HCT116 (cell line): ENCODE results near the gene MAPK10. TPM values are rescaled to one million over a fixed set of nuclear protein-coding genes. Genes with fewer than 3 reads are reported as not detected.

ENCODE experiments used
- ATAC-seq: fragments of 200-7000 bp; cut with Tn5 transposase; 2 replicates; pipeline ENCODE4 v1.9.1; 2020; ENCODE audit warnings: mild to moderate bottlenecking, moderate library complexity
- BruUV-seq: library from RNA; stranded (reverse); fragments of 400-500 nt; replicated peaks from 2 replicates; lab custom pipeline; 2021; lab: Mats Ljungman, UMichigan
- CTCF ChIA-PET: fragments of 300-600 bp; sonication (Branson Sonifier 250); formaldehyde crosslinking; loops from one replicate; lab custom pipeline; 2021; ENCODE audit warnings: antibody characterized with exemption; lab: Charles Lee
- POLR2A ChIA-PET: fragments of 300-600, 350-600 bp; sonication (Branson Sonifier 250); formaldehyde crosslinking; loops from one replicate; lab custom pipeline; 2021; ENCODE audit warnings: antibody characterized with exemption; lab: Charles Lee
- RAD21 ChIA-PET, 2 experiments: fragments of 300-600 bp; sonication (Branson Sonifier 250); formaldehyde crosslinking; loops; one replicate each; lab custom pipeline; 2023; ENCODE audit warnings: low total read pairs in 2 of 2; ENCODE audit not compliant: uncharacterized antibody in 2 of 2, unreplicated experiment in 2 of 2, low non-redundant PET in 1 of 2; lab: Charles Lee
- DNase-seq: peaks from one replicate; pipeline ENCODE4 v3.0.0-alpha.2; 2010; ENCODE audit warnings: low read depth, low spot score
- H2AFZ ChIP-seq: fragments of 200-600 bp; shearing (Covaris generic), sonication (generic); 2 replicates; pipeline ENCODE4 v1.6.1; 2017; ENCODE audit warnings: low read depth, mixed run types, mixed read lengths, antibody characterized with exemption, low read length; ENCODE audit not compliant: poor library complexity, severe bottlenecking
- H3K27ac ChIP-seq: 2 replicates; pipeline ENCODE4 v1.5.1; 2012; ENCODE audit warnings: low read depth, low read length
- H3K27me3 ChIP-seq: fragments of 200-600 bp; sonication (generic); 2 replicates; pipeline ENCODE4 v1.6.1; 2016; ENCODE audit warnings: mixed run types, low read length, mixed read lengths; ENCODE audit not compliant: insufficient read depth
- H3K36me3 ChIP-seq, 2 experiments: fragments of 200-500 bp in 1 of 2; fragments of 200-600 bp in 1 of 2; sonication (Bioruptor generic) in 1 of 2; sonication (generic) in 1 of 2; 2 replicates each; pipeline versions ENCODE4 v1.5.1 to v1.6.1; 2014 to 2016; ENCODE audit warnings: low read length in 2 of 2, inconsistent platforms in 1 of 2, mixed read lengths in 1 of 2, mixed run types in 1 of 2; ENCODE audit not compliant: insufficient read depth in 2 of 2, control insufficient read depth in 1 of 2
- H3K4me1 ChIP-seq, 2 experiments: fragments of 200-600 bp in 1 of 2; sonication (generic) in 1 of 2; 2 replicates each; pipeline versions ENCODE4 v1.5.1 to v1.6.1; 2012 to 2017; ENCODE audit warnings: low read length in 2 of 2, inconsistent platforms in 1 of 2, mild to moderate bottlenecking in 1 of 2, mixed read lengths in 1 of 2, mixed run types in 1 of 2, moderate library complexity in 1 of 2; ENCODE audit not compliant: insufficient read depth in 2 of 2, control insufficient read depth in 1 of 2
- H3K4me2 ChIP-seq: fragments of 200-600 bp; sonication (generic); 2 replicates; pipeline ENCODE4 v1.6.1; 2017; ENCODE audit warnings: mixed run types, low read length, mixed read lengths
- H3K4me3 ChIP-seq, 2 experiments: fragments of 200-600 bp in 1 of 2; sonication (generic) in 1 of 2; replicated peaks in 1 of 2; 2 replicates each; pipeline ENCODE4 v1.5.1; 2011 to 2016; ENCODE audit warnings: low read length in 2 of 2, control low read depth in 1 of 2, low read depth in 1 of 2, mild to moderate bottlenecking in 1 of 2, mixed read lengths in 1 of 2, mixed run types in 1 of 2
- H3K79me2 ChIP-seq: fragments of 200-600 bp; sonication (generic); 2 replicates; pipeline ENCODE4 v1.6.1; 2017; ENCODE audit warnings: mild to moderate bottlenecking, mixed run types, low read length, moderate library complexity, mixed read lengths; ENCODE audit not compliant: insufficient read depth
- H3K9ac ChIP-seq: fragments of 200-600 bp; sonication (generic); 2 replicates; pipeline ENCODE4 v1.6.1; 2016; ENCODE audit warnings: low read length, mixed read lengths
- H3K9me2 ChIP-seq: fragments of 200-600 bp; sonication (generic), shearing (Covaris generic); 2 replicates; pipeline ENCODE4 v1.6.1; 2017; ENCODE audit warnings: mixed run types, mild to moderate bottlenecking, moderate library complexity; ENCODE audit not compliant: insufficient read depth
- H3K9me3 ChIP-seq, 2 experiments: fragments of 200-500 bp in 1 of 2; fragments of 200-600 bp in 1 of 2; sonication (Bioruptor generic) in 1 of 2; sonication (generic) in 1 of 2; 2 replicates each; pipeline ENCODE4 v1.6.1; 2014 to 2017; ENCODE audit warnings: low read length in 2 of 2, mixed read lengths in 2 of 2, inconsistent platforms in 1 of 2, low read depth in 1 of 2, mild to moderate bottlenecking in 1 of 2, mixed run types in 1 of 2, moderate library complexity in 1 of 2; ENCODE audit not compliant: control insufficient read depth in 1 of 2, insufficient read depth in 1 of 2
- H4K20me1 ChIP-seq: fragments of 200-600 bp; sonication (generic), shearing (Covaris generic); 2 replicates; pipeline ENCODE4 v1.6.1; 2017; ENCODE audit warnings: mixed run types, mild to moderate bottlenecking, moderate library complexity; ENCODE audit not compliant: insufficient read depth
- EGR1 ChIP-seq: IDR thresholded peaks from 2 replicates; pipeline ENCODE4 v1.6.1; 2012; ENCODE audit warnings: low read depth
- JUND ChIP-seq: IDR thresholded peaks from 2 replicates; pipeline ENCODE4 v1.6.1; 2012
- MAX ChIP-seq: IDR thresholded peaks from 2 replicates; pipeline ENCODE4 v1.6.1; 2012
- POLR2A ChIP-seq: IDR thresholded peaks from 2 replicates; pipeline ENCODE4 v1.7.0; 2011; ENCODE audit warnings: borderline replicate concordance; ENCODE audit not compliant: insufficient read depth, insufficient read length; ENCODE audit errors: extremely low read depth
- POLR2AphosphoS5 ChIP-seq: IDR thresholded peaks from 2 replicates; pipeline ENCODE4 v1.6.1; 2011; ENCODE audit warnings: mild to moderate bottlenecking, low read depth, low read length, moderate library complexity
- SP1 ChIP-seq: IDR thresholded peaks from 2 replicates; pipeline ENCODE4 v1.6.1; 2012; ENCODE audit warnings: low read depth
- SRF ChIP-seq: IDR thresholded peaks from 2 replicates; pipeline ENCODE4 v1.6.1; 2012; ENCODE audit warnings: low read depth
- YY1 ChIP-seq: IDR thresholded peaks from 2 replicates; pipeline ENCODE4 v1.6.1; 2011; ENCODE audit warnings: low read length, low read depth, moderate library complexity, mild to moderate bottlenecking; ENCODE audit not compliant: insufficient replicate concordance; ENCODE audit errors: extremely low read depth
- ZNF274 ChIP-seq: fragments of 200-500 bp; sonication (Bioruptor generic); IDR thresholded peaks from 2 replicates; pipeline ENCODE4 v1.6.1; 2014; ENCODE audit warnings: mild to moderate bottlenecking, low read depth, low read length, inconsistent platforms
- intact Hi-C: fragments of 100-400 bp; cut with micrococcal nuclease; formaldehyde crosslinking; loops from 2 replicates; pipeline ENCODE4 v1.10.0; 2022
- total RNA-seq: library from RNA; stranded (reverse); gene quantifications from one replicate; pipeline ENCODE4 v1.2.1, GENCODE V29; 2021; ENCODE audit not compliant: unreplicated experiment
- TF ChIP-seq, protein P1 (sequence below), 3 experiments: fragments of 200-600 bp in 1 of 3; sonication (generic) in 1 of 3; IDR thresholded peaks in 2 of 3; conservative IDR thresholded peaks in 1 of 3; 2 replicates each; pipeline ENCODE4 v1.5.1; 2012 to 2017; ENCODE audit warnings: low read depth in 2 of 3, low read length in 2 of 3, antibody characterized with exemption in 1 of 3, borderline replicate concordance in 1 of 3, control low read depth in 1 of 3, mild to moderate bottlenecking in 1 of 3, mixed read lengths in 1 of 3, mixed run types in 1 of 3, moderate library complexity in 1 of 3; ENCODE audit not compliant: insufficient read depth in 1 of 3

Gene MAPK10
- total RNA-seq, 1 experiment from 2014 or later: 0.52 TPM

DNA sequence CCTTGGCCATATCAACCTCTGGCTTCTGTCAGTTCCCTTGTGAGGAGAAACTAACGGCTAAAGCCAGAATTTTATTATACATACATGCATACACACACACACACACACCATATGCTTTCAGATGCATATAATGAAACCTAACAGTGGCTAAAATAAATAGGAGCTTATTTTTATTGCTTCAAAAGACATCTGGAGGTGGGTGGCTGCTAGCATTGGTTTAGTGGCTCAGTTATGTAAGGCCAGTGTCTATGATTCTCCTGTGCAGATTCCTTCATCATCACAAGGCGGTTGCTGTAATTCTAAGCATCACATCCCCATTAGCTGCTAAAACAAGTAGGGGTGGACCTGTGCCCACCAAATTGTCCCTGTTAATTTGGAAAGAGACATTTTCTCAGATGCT lies 110.8 kb downstream of the MAPK10 start:
- ChIA-PET POLR2A (no interaction called here), CTCF (no interaction called here), RAD21 (no interaction called here)
- Histone ChIP-seq H3K9me3 (no peaks in the 10 kb centered on the region), H3K4me3 (no peak overlapping the region), H3K27ac (no peak overlapping the region), H2AFZ (no peak overlapping the region), H3K4me2 (no peak overlapping the region), H3K79me2 (no peaks in the 10 kb centered on the region), H3K36me3 (no peaks in the 10 kb centered on the region), H3K27me3 (no peaks in the 10 kb centered on the region), H3K4me1 (no peaks in the 10 kb centered on the region), H3K9ac (no peak overlapping the region), H4K20me1 (no peaks in the 10 kb centered on the region), H3K9me2 (no peaks in the 10 kb centered on the region)
- DNase-seq (no peak), ATAC-seq (no peak)
- BruUV-seq: no TSS peak
- intact Hi-C loops: no loop called here
- TF ChIP-seq SRF (no peak), JUND (no peak), EGR1 (no peak), SP1 (no peak), YY1 (no peak), ZNF274 (no peak), POLR2A (no peak), MAX (no peak), POLR2AphosphoS5 (no peak)
- TF ChIP-seq, protein P1, sequence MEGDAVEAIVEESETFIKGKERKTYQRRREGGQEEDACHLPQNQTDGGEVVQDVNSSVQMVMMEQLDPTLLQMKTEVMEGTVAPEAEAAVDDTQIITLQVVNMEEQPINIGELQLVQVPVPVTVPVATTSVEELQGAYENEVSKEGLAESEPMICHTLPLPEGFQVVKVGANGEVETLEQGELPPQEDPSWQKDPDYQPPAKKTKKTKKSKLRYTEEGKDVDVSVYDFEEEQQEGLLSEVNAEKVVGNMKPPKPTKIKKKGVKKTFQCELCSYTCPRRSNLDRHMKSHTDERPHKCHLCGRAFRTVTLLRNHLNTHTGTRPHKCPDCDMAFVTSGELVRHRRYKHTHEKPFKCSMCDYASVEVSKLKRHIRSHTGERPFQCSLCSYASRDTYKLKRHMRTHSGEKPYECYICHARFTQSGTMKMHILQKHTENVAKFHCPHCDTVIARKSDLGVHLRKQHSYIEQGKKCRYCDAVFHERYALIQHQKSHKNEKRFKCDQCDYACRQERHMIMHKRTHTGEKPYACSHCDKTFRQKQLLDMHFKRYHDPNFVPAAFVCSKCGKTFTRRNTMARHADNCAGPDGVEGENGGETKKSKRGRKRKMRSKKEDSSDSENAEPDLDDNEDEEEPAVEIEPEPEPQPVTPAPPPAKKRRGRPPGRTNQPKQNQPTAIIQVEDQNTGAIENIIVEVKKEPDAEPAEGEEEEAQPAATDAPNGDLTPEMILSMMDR (IDR thresholded peaks at IDR 0.05 in 2 of 3, conservative IDR thresholded peaks at IDR 0.05 in 1 of 3; ENCODE audit: borderline replicate concordance in 1 of 3, insufficient read depth in 1 of 3, low read depth in 2 of 3, low read length in 2 of 3): no peak
